ENCODE data around the gene TRIO. TPM values are rescaled to one million over a fixed set of nuclear protein-coding genes. Genes with fewer than 3 reads are reported as not detected.

TRIO gene
- total and polyA plus RNA-seq, 4 donors: 23.8 to 243 (median 110) TPM

DNA sequence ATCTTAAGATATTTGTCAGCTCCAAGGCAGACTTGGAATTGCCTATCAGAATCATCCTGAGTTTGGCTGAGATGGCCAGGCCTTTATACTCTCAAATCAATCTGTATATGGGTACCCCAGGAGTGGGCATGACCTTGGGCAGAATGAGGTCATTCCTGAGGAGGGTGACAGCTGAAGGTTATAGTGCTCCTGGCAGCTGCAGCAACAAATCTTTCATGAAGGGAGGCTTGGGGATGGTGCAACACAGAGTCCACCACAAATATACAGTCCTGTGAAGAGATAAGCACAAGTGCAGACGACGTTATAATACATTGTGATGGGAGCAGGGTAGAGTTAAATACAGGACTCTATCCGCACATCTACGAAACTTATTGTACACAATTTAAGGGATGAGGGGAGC, 21.1 kb upstream of the TRIO start:
- Histone ChIP-seq H3K36me3 (ENCODE audit: control insufficient read depth in 4 of 4, insufficient read depth in 4 of 4, low read length in 4 of 4) (no peaks in the 10 kb centered on the region), H3K27me3 (ENCODE audit: control insufficient read depth in 3 of 3, insufficient read depth in 3 of 3, low read length in 2 of 3) (peaks cover 0 to 3% (median 0%) of the 10 kb centered on the region in 3 donors), H3K4me3 (no peak overlapping the region), H3K27ac (ENCODE audit: low read depth in 1 of 2, low read length in 1 of 2) (no peak overlapping the region), H3K4me1 (ENCODE audit: control insufficient read depth in 5 of 5, insufficient read depth in 5 of 5, low read length in 5 of 5) (peaks cover 0 to 8% (median 0%) of the 10 kb centered on the region in 5 donors), H3K9me3 (ENCODE audit: control insufficient read depth in 4 of 4, insufficient read depth in 3 of 4, low read length in 3 of 4) (no peaks in the 10 kb centered on the region), H3K9ac (ENCODE audit: insufficient read depth in 1 of 2, low read length in 2 of 2) (no peak overlapping the region)
- 96 to 97% methylated on average over 4 of the region's 4 CpGs for WGBS, 2 donors
- DNase-seq (no peak), ATAC-seq (ENCODE audit: insufficient read depth, low FRiP score) (no peak)
- no peak for TF ChIP-seq CTCF (IDR thresholded peaks at IDR 0.05; ENCODE audit: control extremely low read depth, extremely low read depth)

- WGBS, 2 donors: 95 to 97% methylated on average over 4 of the region's 4 CpGs
- Histone ChIP-seq H3K27ac (ENCODE audit: low read depth in 1 of 2, low read length in 1 of 2) (no peak overlapping the region), H3K4me1 (ENCODE audit: control insufficient read depth in 5 of 5, insufficient read depth in 5 of 5, low read length in 5 of 5) (peaks cover 0 to 5% (median 0%) of the 10 kb centered on the region in 5 donors), H3K9ac (ENCODE audit: insufficient read depth in 1 of 2, low read length in 2 of 2) (no peak overlapping the region), H3K4me3 (no peak overlapping the region), H3K36me3 (ENCODE audit: control insufficient read depth in 4 of 4, insufficient read depth in 4 of 4, low read length in 4 of 4) (no peaks in the 10 kb centered on the region), H3K9me3 (ENCODE audit: control insufficient read depth in 4 of 4, insufficient read depth in 3 of 4, low read length in 3 of 4) (no peaks in the 10 kb centered on the region), H3K27me3 (ENCODE audit: control insufficient read depth in 3 of 3, insufficient read depth in 3 of 3, low read length in 2 of 3) (peaks cover 0 to 8% (median 3%) of the 10 kb centered on the region in 3 donors)
- ATAC-seq (ENCODE audit: insufficient read depth, low FRiP score): no peak
- no peak for DNase-seq
- no peak for TF ChIP-seq CTCF (IDR thresholded peaks at IDR 0.05; ENCODE audit: control extremely low read depth, extremely low read depth)
Measured at GRCh38 chr5:14123551-14123950, 19.6 kb upstream of the TRIO start.

- no peaks in the 10 kb centered on the region for H3K9me3 ChIP-seq (ENCODE audit: control insufficient read depth in 4 of 4, insufficient read depth in 3 of 4, low read length in 3 of 4)
- 95 to 96% methylated on average over 5 of the region's 5 CpGs for WGBS, 2 donors
- TF ChIP-seq CTCF (IDR thresholded peaks at IDR 0.05; ENCODE audit: control extremely low read depth, extremely low read depth): no peak
- peaks cover 0 to 13% (median 6%) of the 10 kb centered on the region in 3 donors for H3K27me3 ChIP-seq (ENCODE audit: control insufficient read depth in 3 of 3, insufficient read depth in 3 of 3, low read length in 2 of 3)
- peaks cover 0 to 2% (median 0%) of the 10 kb centered on the region in 5 donors for H3K4me1 ChIP-seq (ENCODE audit: control insufficient read depth in 5 of 5, insufficient read depth in 5 of 5, low read length in 5 of 5)
- no peaks in the 10 kb centered on the region for H3K36me3 ChIP-seq (ENCODE audit: control insufficient read depth in 4 of 4, insufficient read depth in 4 of 4, low read length in 4 of 4)
- DNase-seq (no peak), ATAC-seq (ENCODE audit: insufficient read depth, low FRiP score) (no peak)
- H3K27ac ChIP-seq (ENCODE audit: low read depth in 1 of 2, low read length in 1 of 2): no peak overlapping the region
- H3K9ac ChIP-seq (ENCODE audit: insufficient read depth in 1 of 2, low read length in 2 of 2): no peak overlapping the region
- no peak overlapping the region for H3K4me3 ChIP-seq
Measured at GRCh38 chr5:14123974-14124482, 19.1 kb upstream of the TRIO start.

- ATAC-seq (ENCODE audit: insufficient read depth, low FRiP score) (no peak), DNase-seq (no peak)
- Histone ChIP-seq H3K36me3 (ENCODE audit: control insufficient read depth in 4 of 4, insufficient read depth in 4 of 4, low read length in 4 of 4) (no peaks in the 10 kb centered on the region), H3K4me1 (ENCODE audit: control insufficient read depth in 5 of 5, insufficient read depth in 5 of 5, low read length in 5 of 5) (no peaks in the 10 kb centered on the region), H3K4me3 (no peak overlapping the region), H3K9ac (ENCODE audit: insufficient read depth in 1 of 2, low read length in 2 of 2) (no peak overlapping the region), H3K27me3 (ENCODE audit: control insufficient read depth in 3 of 3, insufficient read depth in 3 of 3, low read length in 2 of 3) (peaks cover 0 to 20% (median 13%) of the 10 kb centered on the region in 3 donors), H3K9me3 (ENCODE audit: control insufficient read depth in 4 of 4, insufficient read depth in 3 of 4, low read length in 3 of 4) (no peaks in the 10 kb centered on the region), H3K27ac (ENCODE audit: low read depth in 1 of 2, low read length in 1 of 2) (no peak overlapping the region)
- WGBS, 2 donors: 84 to 91% methylated on average over 1 of the region's 1 CpG
- no peak for TF ChIP-seq CTCF (IDR thresholded peaks at IDR 0.05; ENCODE audit: control extremely low read depth, extremely low read depth)
Measured at GRCh38 chr5:14125262-14125661, 17.9 kb upstream of the TRIO start.

Data from lung (tissue), 12 donors.